NCI-H82 (cell line): ENCODE results near the gene TMC5.
A peak's percentile ranks its signal among the peaks of the same experiment; 100 is the strongest.
"Not testable (repeated sequence)": the region's sequence is repeated elsewhere in the genome, so short reads cannot be mapped to it uniquely, and the experiment has no call there.

Experiments used
- DNase-seq: peaks from one replicate; lab custom pipeline; 2025; lab: John Stamatoyannopoulos, UW

The TMC5 gene

DNA sequence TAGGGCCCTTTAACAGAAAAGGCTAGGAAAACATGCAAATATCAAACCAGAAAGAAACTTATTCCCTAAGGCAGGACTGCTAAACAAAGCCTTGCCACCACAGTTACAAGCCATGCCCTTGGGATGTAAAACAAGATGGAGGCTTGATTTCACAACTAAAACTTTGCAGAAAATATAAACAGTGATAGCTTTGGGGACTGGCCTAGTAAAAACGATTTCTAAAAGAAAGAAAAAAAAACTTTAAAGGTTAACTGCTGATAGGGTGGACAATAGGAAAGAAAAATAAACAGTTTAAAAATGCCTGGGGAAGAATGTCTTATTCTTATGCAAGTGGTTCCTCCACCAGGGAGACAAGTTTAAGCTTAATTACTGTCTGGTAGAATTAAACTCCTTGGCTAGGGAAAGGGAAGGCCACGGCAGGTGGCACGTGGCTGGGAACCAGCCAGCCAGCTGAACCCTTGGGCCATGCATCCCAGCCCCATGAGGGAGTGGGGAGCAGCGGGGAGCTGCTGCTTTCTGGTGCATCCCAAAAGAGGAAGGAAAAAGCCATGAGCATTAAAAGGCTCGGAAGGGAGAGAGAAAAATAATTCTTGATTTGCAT lies 10.7 kb upstream of the TMC5 start:
- no peak for DNase-seq

DNA sequence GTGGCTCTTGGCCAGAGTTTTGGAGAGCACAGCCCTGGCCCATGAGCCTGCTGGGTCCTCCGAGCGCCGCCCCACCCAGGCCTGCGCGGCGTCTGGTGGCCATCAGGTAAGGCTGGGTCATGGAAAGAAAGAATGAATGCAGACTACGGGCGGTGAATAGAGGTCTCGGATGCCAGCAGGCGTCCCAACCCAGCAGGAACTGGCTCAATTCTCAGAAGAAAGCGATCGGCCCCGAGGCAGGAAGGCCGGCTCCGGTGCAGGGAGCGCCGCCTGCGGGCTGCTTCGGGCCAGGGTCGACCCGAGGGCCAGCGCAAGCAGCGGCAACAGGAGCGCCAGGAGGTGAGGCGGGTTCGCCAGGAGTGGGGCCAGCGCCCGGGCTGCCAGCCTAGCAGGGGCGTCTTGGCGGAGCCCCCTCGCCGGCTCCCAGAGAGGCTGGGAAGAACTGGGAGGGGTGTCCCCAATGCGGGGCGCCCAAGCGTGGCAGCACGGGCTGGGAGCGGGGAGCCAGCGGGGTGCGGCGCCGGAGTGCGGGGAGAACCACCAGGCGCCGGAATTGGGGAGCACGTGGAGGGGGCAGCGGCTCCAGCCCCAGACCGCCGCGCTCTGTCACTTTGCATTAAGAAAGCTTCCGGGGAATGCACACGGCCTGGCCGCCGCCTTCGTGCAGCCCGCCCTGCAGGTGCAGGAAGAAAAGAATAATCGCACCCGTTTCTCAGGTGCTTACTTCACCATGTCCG lies 7.1 kb upstream of the TMC5 start:
- peak; percentile 63 for DNase-seq

GRCh38 chr16:19411298-19411697 lies 6.4 kb upstream of the TMC5 start:
- DNase-seq = no peak

- not testable (repeated sequence) for DNase-seq
Observed at GRCh38 chr16:19412055-19412454, 5.6 kb upstream of the TMC5 start.

DNA sequence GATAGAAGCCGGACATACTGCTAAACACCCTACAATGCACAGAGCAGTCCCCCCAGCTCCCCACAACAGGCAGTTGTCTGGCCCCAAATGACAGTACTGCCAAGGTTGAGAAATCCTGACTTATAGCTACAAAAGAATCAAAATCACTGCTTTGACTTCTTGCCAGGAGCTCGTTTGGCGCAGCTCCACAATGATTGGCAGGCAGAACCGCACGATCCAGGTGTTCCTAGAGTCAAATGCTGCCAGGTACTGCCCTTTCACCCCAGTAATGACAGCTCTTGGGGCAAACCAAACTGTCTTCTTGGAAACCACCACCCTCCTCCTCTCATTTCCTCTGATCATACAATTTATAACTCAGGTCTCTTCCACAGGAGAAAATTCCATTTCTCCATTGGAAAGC lies 2.2 kb upstream of the TMC5 start:
- DNase-seq = no peak

DNA sequence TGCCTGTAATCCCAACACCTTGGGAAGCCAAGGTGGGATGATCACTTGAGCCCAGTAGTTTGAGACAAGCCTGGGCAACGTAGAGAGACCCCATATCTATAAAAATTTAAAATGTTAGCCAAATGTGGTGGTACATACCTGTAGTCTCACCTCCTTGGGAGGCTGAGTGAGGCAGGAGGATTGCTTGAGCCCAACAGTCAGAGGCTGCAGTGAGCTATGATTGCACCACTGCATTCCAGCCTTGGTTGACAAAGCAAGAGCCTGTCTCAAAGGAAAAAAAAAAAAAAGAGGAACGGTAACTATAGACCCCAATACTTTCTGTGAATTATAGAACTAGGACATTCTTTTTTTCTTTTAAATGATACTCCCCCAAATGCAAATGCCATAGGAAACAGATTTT lies 1.8 kb upstream of the TMC5 start:
- DNase-seq = no peak

GRCh38 chr16:19418200-19418599 lies 517 bp downstream of the TMC5 start:
- no peak for DNase-seq

DNA sequence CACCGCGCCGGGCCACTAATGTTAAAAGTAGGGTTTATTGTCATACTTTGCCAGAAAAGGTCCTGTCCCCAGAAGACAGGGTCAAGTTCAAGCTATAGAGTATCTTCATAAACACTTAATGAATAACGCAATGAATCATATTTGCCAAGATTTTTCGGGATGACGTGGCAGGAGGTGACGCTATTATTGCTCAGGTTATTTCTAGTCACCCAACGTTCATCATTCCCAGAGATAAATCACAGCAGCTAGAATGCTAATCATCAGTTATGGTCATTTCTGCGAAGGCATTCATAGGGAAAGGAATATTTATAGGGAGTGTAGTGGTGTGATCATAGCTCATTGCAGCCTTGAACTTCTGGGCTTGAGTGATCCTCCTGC lies 2.0 kb downstream of the TMC5 start:
- no peak for DNase-seq

- DNase-seq = no peak
Observed at GRCh38 chr16:19424478-19424877, 6.8 kb downstream of the TMC5 start.

GRCh38 chr16:19430345-19430744 lies 12.7 kb downstream of the TMC5 start:
- DNase-seq = no peak

- DNase-seq = no peak
Observed at GRCh38 chr16:19431636-19432340, 14.1 kb downstream of the TMC5 start.

GRCh38 chr16:19432429-19432828 lies 14.7 kb downstream of the TMC5 start:
- peak; percentile 4 for DNase-seq

- DNase-seq = no peak
Observed at GRCh38 chr16:19434584-19434983, 16.9 kb downstream of the TMC5 start.

DNA sequence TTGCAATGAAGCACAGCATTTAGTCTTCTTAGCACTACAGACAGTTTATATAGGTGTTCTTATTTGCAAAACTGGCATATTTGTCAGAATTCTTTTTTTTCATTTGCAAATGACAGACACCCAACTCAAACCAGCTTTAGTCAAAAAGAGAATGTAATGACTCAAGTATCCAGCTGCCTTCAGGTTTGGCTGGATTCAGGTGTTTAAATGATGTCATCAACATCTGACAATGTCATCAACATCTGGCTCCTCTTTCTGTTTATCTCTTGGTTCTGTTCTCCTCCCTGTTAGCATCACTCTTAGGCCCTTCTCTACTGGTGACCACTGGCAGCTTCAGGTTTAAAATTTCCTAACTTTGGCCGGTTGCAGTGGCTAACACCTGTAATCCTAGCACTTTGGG lies 18.9 kb downstream of the TMC5 start:
- no peak for DNase-seq

- no peak for DNase-seq
Observed at GRCh38 chr16:19437280-19437679, 19.6 kb downstream of the TMC5 start.

DNA sequence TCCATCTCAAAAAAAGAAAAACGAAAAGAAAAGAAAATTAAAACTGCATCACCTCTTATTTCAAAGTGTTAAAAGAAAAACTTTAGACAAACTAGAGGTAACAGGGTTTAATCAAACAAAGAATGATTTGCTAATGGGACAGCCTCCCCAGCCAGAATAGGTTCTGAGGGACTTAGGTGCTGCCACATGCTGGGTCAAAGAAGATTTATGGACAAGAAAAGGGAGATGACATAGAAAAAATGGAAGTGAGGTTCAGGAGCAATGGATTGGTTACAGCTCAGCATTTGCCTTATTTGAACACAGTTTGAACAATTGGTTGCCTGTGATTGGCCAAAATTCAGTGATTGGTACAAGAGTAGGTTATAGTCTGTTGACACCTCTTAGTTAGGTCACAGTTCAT lies 21.1 kb downstream of the TMC5 start:
- no peak for DNase-seq

DNA sequence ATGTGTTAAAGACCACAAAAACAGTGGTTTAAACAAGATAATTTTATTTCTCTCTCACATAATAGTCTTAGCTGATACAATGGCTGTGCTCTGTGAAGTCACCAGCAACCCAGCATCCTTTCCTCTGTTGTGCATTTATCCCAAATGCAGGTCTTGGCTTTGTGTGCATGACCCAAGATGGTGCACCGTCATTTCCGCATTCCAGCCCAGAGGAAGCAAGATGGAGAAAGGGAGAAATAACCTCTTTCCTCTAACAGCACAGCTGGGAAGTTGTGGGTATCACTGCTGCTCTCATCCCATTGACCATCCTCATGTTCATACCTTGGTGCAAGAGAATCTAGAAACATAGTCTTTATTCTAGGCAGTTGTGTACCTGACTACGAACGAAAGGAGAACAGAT lies 21.8 kb downstream of the TMC5 start:
- no peak for DNase-seq

- DNase-seq = no peak
Observed at GRCh38 chr16:19443659-19444058, 26.0 kb downstream of the TMC5 start.

GRCh38 chr16:19446300-19446846 lies 28.7 kb downstream of the TMC5 start:
- DNase-seq = no peak

GRCh38 chr16:19446886-19447285 lies 29.2 kb downstream of the TMC5 start:
- DNase-seq = no peak

DNA sequence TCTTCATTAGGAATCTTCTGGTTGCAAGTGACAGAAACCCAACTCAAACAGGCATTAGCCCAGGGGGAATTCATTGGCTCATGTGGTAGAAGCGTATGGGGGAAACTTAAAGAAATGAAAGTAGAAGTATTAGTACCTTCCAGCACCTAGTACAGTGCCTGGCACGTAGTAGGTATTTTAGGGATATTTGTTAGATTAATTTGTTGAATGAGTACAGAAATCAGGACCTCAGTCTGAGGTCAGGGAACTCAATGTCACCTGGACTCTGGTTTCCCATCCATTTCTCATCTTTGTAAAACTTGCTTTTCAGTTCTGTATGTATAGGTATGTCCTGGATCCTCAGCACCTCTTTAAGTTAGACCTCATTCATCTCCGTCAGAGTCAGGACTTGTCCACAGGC lies 32.5 kb downstream of the TMC5 start:
- no peak for DNase-seq

DNA sequence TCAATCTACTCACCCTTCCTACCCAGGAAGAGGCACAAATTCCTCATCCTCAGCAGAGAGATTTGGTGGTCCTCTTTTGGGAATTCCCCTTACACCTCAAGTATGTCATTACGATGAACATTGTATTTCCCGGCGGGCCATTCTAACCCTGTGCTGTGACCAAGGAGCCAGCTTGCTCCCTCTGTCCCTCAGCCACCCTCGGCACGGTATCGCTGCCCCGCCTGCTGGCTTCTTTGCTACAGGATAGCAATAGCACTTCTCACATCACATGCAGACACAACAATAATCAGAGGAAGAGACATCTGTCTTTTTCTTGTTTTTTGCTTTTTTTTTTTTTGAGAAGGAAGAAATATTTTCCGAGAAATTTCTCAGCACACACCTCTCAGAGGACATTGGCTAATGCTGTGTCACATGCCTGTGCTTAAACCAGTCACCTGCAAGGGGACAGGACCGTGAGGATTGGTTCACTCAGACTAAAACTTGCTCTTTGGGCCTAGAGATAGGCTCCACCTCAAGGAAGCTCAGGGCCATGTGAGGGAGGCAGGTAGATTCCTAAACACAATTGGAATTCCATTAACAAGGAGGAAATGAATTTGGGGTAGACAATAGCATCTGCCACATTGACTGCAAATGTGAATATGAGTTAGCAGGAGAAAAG lies 41.2 kb downstream of the TMC5 start:
- DNase-seq = peak; percentile 24

- DNase-seq = no peak
Observed at GRCh38 chr16:19460397-19460796, 42.7 kb downstream of the TMC5 start.
